Measurements from ENCODE around the gene ZNF512. TPM values are rescaled to one million over a fixed set of nuclear protein-coding genes. Genes with fewer than 3 reads are reported as not detected.
"Not testable (repeated sequence)": the region's sequence is repeated elsewhere in the genome, so short reads cannot be mapped to it uniquely, and the experiment has no call there.

ZNF512 gene
- total RNA-seq, 1 experiment from 2014 or later = 61.3 TPM

GRCh38 chr2:27551514-27551913, 31.3 kb upstream of the ZNF512 start:
- POLR2A ChIA-PET (ENCODE audit: low non-redundant PET) = no interaction called here
- intact Hi-C loops (cut with micrococcal nuclease; ENCODE audit: unreplicated experiment) = no loop called here
- TF ChIP-seq CTCF (conservative IDR thresholded peaks at IDR 0.05; ENCODE audit: low read depth, low read length) (no peak), EZH2 (IDR thresholded peaks at IDR 0.05; ENCODE audit: borderline replicate concordance, low read depth, low read length, poor library complexity, severe bottlenecking) (no peak)
- H3K4me1 ChIP-seq (ENCODE audit: insufficient read depth, low read length, poor library complexity, severe bottlenecking) = no peaks in the 10 kb centered on the region
- H3K9me3 ChIP-seq (ENCODE audit: low read depth, low read length, poor library complexity, severe bottlenecking) = no peaks in the 10 kb centered on the region
- peaks cover 20% of the 10 kb centered on the region for H3K27me3 ChIP-seq (replicated peaks; ENCODE audit: insufficient read depth, low read depth, low read length, poor library complexity)
- no peak overlapping the region for H3K27ac ChIP-seq (ENCODE audit: low read depth, low read length, poor library complexity, severe bottlenecking)
- H3K36me3 ChIP-seq (ENCODE audit: insufficient read depth, low read length, poor library complexity, severe bottlenecking) = no peaks in the 10 kb centered on the region
- H3K4me3 ChIP-seq (ENCODE audit: low read depth, low read length, poor library complexity, severe bottlenecking) = no peak overlapping the region
- no peak for DNase-seq (ENCODE audit: low spot score)
- no TSS peak for BruUV-seq (replicated peaks)
- CTCF ChIA-PET = no interaction called here

DNA sequence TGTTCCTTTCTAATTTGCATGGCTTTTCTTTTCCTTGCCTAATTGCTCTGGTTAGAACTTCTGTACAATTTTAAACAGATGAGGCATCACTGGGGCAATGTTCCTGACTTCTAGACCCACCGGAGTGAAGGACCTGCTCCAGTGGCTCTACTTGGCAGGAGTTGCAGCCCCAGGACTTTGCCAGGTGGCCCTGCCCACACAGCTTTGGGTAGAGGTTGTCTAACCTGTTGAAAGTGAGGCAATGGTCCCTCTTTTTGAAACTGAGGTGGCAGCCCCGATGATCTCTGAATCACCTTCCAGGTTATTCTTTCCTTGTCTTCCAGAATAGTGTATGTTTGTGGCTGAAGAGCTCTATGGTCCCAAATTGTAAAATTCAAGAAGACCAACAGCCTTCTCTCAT, 29.9 kb upstream of the ZNF512 start:
- no peaks in the 10 kb centered on the region for H3K4me1 ChIP-seq (ENCODE audit: insufficient read depth, low read length, poor library complexity, severe bottlenecking)
- intact Hi-C loops (cut with micrococcal nuclease; ENCODE audit: unreplicated experiment) = no loop called here
- ChIA-PET POLR2A (ENCODE audit: low non-redundant PET) (no interaction called here), CTCF (no interaction called here)
- TF ChIP-seq CTCF (conservative IDR thresholded peaks at IDR 0.05; ENCODE audit: low read depth, low read length) (no peak), EZH2 (IDR thresholded peaks at IDR 0.05; ENCODE audit: borderline replicate concordance, low read depth, low read length, poor library complexity, severe bottlenecking) (no peak)
- H3K9me3 ChIP-seq (ENCODE audit: low read depth, low read length, poor library complexity, severe bottlenecking) = no peaks in the 10 kb centered on the region
- no peak for DNase-seq (ENCODE audit: low spot score)
- no TSS peak for BruUV-seq (replicated peaks)
- no peak overlapping the region for H3K27ac ChIP-seq (ENCODE audit: low read depth, low read length, poor library complexity, severe bottlenecking)
- no peaks in the 10 kb centered on the region for H3K36me3 ChIP-seq (ENCODE audit: insufficient read depth, low read length, poor library complexity, severe bottlenecking)
- no peak overlapping the region for H3K4me3 ChIP-seq (ENCODE audit: low read depth, low read length, poor library complexity, severe bottlenecking)
- H3K27me3 ChIP-seq (replicated peaks; ENCODE audit: insufficient read depth, low read depth, low read length, poor library complexity) = peaks cover 20% of the 10 kb centered on the region

DNA sequence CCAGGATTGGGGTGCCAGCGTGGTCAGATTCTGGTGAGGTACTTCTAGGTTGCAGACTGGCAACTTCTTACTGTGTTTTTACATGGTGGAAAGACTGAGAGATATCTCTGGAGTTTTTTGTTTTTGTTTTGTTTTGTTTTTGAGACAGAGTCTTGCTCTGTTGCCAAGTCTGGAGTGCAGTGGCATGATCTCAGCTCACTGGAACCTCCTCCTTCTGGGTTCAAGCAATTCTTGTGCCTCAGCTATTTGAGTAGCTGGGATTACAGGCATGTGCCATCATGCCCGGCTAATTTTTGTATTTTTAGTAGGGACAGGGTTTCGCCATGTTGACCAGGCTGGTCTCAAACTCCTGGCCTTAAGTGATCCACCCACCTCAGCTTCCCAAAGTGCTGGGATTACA, 28.4 kb upstream of the ZNF512 start:
- H3K36me3 ChIP-seq (ENCODE audit: insufficient read depth, low read length, poor library complexity, severe bottlenecking); H3K4me3 ChIP-seq (ENCODE audit: low read depth, low read length, poor library complexity, severe bottlenecking); BruUV-seq (replicated peaks); H3K4me1 ChIP-seq (ENCODE audit: insufficient read depth, low read length, poor library complexity, severe bottlenecking); CTCF ChIA-PET; DNase-seq (ENCODE audit: low spot score); intact Hi-C loops (cut with micrococcal nuclease; ENCODE audit: unreplicated experiment); H3K9me3 ChIP-seq (ENCODE audit: low read depth, low read length, poor library complexity, severe bottlenecking); H3K27ac ChIP-seq (ENCODE audit: low read depth, low read length, poor library complexity, severe bottlenecking); POLR2A ChIA-PET (ENCODE audit: low non-redundant PET): not testable (repeated sequence)
- H3K27me3 ChIP-seq (replicated peaks; ENCODE audit: insufficient read depth, low read depth, low read length, poor library complexity) = peaks cover 23% of the 10 kb centered on the region

DNA sequence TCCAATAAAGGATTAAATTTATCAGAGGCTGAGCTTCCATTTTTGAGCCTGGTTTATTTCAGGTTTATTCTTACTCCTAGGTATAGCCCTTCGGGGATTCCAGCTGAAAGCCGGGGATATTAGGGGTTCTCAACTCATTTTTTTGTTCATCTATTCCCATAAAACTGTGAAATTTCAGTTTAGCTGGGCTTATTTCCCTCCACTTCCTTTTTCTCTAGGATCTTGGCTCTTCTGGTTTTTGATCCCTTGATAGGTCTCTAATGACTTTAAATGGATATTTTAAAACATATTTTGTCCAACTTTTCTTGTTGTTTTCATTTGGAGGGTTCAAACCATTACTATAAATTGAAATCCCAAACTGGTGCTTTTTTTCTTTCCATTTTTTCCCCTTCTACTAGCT, 23.6 kb upstream of the ZNF512 start:
- Histone ChIP-seq H3K27ac (ENCODE audit: low read depth, low read length, poor library complexity, severe bottlenecking) (no peak overlapping the region), H3K9me3 (ENCODE audit: low read depth, low read length, poor library complexity, severe bottlenecking) (no peaks in the 10 kb centered on the region), H3K4me1 (ENCODE audit: insufficient read depth, low read length, poor library complexity, severe bottlenecking) (no peaks in the 10 kb centered on the region), H3K36me3 (ENCODE audit: insufficient read depth, low read length, poor library complexity, severe bottlenecking) (no peaks in the 10 kb centered on the region), H3K27me3 (replicated peaks; ENCODE audit: insufficient read depth, low read depth, low read length, poor library complexity) (peaks cover 5% of the 10 kb centered on the region), H3K4me3 (ENCODE audit: low read depth, low read length, poor library complexity, severe bottlenecking) (no peak overlapping the region)
- BruUV-seq (replicated peaks) = no TSS peak
- TF ChIP-seq EZH2 (IDR thresholded peaks at IDR 0.05; ENCODE audit: borderline replicate concordance, low read depth, low read length, poor library complexity, severe bottlenecking) (no peak), CTCF (conservative IDR thresholded peaks at IDR 0.05; ENCODE audit: low read depth, low read length) (no peak)
- DNase-seq (ENCODE audit: low spot score) = no peak
- CTCF ChIA-PET = no interaction called here
- intact Hi-C loops (cut with micrococcal nuclease; ENCODE audit: unreplicated experiment) = no loop called here
- POLR2A ChIA-PET (ENCODE audit: low non-redundant PET) = no interaction called here

All from A673 (cell line).